GM12873 (cell line): ENCODE results near the gene CCDC102B.

Source experiments
- TF ChIP-seq, protein P1 (sequence below): IDR thresholded peaks from 2 replicates; pipeline ENCODE4 v1.5.1; 2012; ENCODE audit warnings: low read depth, mild to moderate bottlenecking, moderate library complexity, low read length, control low read depth; ENCODE audit not compliant: insufficient read depth; ENCODE audit errors: missing control alignments

CCDC102B gene

DNA sequence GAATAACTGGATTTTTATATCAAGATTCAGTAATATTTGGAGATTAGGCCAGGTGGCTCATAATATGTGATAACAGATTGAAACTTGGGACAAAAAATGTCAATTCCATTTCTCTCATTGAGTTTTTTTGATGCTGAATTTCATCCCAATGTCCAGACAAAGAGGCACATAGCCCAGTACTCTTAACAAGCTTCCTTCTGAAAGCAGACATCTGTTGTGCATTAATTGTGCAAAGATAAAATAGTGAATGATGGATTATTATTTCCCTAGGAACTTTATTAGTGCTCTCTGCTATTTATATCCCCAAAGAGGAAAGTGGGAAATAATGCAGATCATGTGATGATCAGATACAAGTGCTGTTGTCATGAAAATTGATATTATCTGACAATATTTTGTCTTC, 234.1 kb downstream of the CCDC102B start:
- TF ChIP-seq, protein P1, sequence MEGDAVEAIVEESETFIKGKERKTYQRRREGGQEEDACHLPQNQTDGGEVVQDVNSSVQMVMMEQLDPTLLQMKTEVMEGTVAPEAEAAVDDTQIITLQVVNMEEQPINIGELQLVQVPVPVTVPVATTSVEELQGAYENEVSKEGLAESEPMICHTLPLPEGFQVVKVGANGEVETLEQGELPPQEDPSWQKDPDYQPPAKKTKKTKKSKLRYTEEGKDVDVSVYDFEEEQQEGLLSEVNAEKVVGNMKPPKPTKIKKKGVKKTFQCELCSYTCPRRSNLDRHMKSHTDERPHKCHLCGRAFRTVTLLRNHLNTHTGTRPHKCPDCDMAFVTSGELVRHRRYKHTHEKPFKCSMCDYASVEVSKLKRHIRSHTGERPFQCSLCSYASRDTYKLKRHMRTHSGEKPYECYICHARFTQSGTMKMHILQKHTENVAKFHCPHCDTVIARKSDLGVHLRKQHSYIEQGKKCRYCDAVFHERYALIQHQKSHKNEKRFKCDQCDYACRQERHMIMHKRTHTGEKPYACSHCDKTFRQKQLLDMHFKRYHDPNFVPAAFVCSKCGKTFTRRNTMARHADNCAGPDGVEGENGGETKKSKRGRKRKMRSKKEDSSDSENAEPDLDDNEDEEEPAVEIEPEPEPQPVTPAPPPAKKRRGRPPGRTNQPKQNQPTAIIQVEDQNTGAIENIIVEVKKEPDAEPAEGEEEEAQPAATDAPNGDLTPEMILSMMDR: no peak

DNA sequence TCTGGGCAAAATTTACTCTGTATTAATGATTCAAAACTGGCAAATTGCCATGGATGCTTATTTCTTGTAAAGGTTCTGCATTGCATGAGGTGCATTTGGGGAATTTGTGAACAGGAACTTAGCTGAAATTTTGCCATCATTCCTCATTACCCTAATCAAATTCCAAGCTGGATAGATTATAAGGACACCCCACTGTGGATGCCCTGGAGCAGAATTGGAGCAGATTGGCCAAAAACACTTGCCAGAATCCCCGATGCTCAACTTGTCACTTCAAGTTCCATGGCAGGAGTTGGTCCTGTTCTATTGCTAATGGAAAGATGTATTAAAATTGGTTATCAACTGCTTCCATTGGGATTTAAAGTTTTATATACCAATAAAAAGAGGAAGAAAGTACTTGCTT, 237.9 kb downstream of the CCDC102B start:
- TF ChIP-seq, protein P1: no peak

- TF ChIP-seq, protein P1: no peak
Measured at GRCh38 chr18:69044215-69044614, 246.3 kb downstream of the CCDC102B start.

GRCh38 chr18:69064063-69064462, 266.2 kb downstream of the CCDC102B start:
- TF ChIP-seq, protein P1: no peak

GRCh38 chr18:69067048-69067447, 269.2 kb downstream of the CCDC102B start:
- TF ChIP-seq, protein P1: no peak

GRCh38 chr18:69071680-69072079, 273.8 kb downstream of the CCDC102B start:
- TF ChIP-seq, protein P1: no peak

GRCh38 chr18:69081846-69082245, 284.0 kb downstream of the CCDC102B start:
- TF ChIP-seq, protein P1: no peak
